GM18909 (cell line): Measurements from ENCODE around the gene GC.
"Not testable (repeated sequence)": the region's sequence is repeated elsewhere in the genome, so short reads cannot be mapped to it uniquely, and the experiment has no call there.

ENCODE experiments used
- ATAC-seq: cut with Tn5 transposase; IDR thresholded peaks from one replicate; pipeline ENCODE4 v1.9.1; 2021; ENCODE audit warnings: mild to moderate bottlenecking; ENCODE audit not compliant: unreplicated experiment, poor library complexity

The GC gene, protein sequence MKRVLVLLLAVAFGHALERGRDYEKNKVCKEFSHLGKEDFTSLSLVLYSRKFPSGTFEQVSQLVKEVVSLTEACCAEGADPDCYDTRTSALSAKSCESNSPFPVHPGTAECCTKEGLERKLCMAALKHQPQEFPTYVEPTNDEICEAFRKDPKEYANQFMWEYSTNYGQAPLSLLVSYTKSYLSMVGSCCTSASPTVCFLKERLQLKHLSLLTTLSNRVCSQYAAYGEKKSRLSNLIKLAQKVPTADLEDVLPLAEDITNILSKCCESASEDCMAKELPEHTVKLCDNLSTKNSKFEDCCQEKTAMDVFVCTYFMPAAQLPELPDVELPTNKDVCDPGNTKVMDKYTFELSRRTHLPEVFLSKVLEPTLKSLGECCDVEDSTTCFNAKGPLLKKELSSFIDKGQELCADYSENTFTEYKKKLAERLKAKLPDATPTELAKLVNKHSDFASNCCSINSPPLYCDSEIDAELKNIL

DNA sequence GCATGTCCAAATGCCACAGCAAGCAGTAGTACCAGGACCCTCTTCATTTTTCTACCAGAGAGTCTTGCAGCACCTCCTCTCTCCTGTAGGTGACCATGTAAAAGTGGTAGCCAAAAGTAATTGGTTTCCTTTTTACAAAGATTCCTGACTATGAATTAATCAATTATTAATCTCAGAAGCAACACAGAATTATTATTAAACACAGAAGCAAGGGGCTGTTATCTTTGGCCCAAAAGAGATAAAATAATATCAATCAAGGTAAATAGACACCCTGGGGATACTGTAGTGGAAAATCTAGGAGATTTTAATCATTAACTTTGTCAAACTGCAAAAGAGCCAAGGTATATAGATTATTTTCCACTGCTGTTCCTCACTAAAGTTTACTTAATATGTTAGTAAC is at the start of gene GC:
Gene GC (minus strand): TSS at position 108 of the 400 bp plus-strand sequence. CDS start 61 bp downstream, at position 47.
- no peak for ATAC-seq

DNA sequence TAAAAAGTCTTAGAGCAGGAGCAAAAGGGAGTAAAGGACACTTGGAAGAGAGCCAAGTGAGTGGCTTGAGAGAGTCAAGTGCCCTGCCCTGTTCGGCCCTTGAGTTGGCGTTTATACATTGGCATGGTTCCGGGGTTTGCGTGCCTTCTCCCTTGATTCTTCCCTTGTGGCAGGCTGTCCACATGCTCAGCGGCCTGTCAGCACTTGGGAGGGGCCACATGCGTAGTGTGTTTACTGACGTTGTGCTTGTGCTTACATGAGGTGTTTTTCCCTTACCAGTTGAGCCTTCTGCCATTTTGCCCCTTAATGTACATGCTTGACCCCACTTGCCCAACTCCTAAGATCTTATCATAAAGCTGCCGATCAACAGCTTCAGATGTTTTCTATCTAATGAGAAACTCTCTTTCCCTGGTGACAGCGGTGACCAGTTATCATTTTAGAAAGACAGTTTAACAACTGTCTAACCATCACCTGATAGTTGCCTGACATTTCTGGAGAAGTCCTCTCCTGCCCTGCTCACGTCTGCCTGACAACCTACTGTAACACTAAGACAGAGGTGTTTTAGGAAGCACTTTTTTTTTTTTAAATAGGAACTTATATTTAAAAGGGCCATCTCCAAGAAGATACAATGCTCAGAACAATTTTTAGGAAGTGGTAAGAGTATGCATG is 49.5 kb upstream of the GC start:
- ATAC-seq: no peak

DNA sequence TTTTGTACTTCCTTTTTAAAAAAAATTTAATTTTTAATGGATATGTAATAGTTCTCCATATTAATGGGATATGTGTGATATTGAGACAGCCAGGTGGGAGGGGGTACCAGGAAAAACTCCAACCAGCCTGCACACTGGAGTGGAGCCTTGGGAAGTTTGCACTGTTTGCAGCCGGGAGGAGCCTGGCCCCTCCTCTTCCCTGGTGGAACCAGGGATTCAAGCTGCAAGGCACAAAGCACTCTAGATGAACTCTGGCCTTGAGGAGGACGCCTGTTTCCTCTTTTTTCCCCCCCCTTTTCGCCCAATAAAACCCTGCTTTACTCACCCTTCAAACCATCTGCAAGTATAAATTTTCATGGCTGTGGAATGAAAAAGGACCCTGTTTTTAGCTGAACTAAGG is 48.2 kb upstream of the GC start:
- ATAC-seq: no peak

DNA sequence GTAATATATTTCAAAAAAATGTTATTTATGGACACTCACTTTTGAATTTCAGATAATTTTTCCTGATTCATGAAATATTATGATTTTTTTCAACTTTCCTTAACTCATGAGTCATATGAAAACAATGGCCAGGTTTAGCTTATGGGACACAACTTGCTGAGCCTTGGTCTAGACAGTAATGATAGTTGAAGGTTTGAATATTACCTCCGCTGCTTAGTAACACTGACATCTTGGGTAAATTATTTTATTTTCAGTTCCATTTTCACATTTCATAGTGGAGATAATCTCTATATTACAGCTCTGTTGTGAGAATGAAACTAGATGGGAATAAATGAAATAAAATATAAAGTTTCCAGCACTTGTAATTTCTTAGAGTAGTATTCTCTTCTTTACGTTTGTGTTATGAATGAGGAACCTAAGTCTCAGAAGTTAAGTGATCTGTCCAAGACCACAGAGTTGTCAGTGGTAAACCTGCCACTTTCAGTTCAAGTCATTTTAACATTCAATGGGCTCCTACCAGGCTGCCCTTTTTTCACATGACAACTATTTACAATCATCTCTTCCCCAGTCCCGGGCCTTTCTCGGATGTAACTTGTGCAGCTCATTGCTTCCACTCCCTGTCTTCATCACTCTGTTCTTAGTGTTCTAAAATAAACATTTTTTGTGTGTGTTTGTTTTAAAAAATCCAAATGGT is 46.8 kb upstream of the GC start:
- ATAC-seq: peak; percentile 70

DNA sequence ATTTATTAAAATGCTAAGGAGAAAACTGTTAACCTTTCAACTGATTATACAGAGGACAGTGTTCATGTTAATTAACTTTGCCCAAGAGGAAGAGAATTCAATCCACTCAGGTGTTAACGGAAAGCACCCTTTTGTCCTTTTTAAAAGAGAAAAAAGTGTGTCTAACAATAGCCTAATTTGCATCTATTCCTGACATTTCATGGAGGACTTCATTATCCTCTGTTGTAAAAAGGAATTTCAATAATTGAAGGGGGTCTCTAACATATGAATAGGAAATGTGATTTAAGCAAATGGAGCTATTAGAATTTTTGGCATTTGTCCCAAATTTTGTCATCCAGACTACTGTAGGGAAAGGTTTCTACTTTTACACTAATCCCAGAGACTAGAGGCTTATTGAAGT is 44.6 kb upstream of the GC start:
- no peak for ATAC-seq

DNA sequence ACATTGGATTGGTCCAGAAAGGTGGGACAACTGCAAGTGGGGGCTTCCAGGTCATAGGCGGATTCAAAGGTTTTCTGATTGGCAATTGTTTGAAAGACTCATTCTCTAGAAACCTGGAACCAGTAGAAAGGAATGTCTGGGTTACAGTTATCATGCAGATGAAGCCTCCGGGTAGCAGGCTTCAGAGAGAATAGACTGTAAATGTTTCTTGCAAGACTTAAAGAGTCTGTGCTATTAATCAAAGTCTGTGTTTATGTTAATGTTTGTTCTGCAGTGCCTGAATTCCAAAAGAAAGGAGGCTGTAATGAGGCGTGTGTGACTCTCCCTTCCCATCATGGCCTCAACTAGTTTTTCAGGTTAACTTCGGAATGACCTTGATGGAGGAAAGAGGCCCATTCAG is 43.9 kb upstream of the GC start:
- ATAC-seq: no peak

DNA sequence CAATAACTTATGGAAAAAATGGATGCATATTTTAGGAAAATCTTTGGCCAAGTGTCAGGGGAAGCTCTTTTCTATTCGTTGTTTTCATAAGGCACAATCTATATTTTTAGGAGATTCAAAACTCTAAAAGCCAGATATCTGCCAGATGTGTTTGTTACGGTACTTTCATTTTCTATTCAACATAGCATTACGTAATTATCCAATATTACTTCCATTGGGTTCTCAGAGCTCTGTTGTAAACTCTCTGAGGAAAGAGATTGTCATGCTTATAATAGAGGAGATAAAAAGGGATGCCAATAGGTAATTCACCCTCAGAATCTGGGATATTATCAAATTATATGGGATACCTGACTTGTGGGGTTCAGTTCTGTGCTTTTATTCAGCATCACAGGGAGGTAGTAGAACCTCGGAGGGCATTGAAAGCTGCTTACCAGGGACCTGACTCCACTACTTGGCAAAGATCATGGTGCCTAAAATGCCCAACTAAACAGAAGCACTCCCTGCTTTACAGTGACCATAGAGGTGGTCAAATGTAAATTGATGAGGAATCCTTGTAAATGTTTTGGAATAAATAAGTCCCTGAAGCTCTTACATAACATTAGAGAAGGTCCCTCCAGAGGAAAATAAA is 32.9 kb upstream of the GC start:
- ATAC-seq: no peak

DNA sequence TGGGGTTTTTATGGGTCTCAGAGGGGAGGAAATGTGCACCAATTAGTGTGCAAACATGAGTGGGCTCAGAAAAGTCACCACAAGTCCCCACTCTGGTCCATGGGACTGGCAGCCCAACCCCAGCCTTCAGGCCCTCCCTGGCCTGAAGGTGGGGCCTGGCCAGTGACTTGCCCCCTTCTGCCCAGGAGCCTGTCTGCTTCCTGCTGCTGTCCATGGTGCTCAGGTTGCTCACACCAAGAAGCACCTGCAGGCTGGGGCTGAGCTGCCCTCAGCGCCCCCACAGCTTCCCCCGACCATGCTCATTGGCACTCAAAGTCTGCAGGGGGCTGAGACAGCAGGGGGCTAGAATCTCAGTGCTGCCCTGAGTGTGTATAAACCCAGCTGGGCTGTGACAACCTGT is 30.6 kb upstream of the GC start:
- no peak for ATAC-seq

DNA sequence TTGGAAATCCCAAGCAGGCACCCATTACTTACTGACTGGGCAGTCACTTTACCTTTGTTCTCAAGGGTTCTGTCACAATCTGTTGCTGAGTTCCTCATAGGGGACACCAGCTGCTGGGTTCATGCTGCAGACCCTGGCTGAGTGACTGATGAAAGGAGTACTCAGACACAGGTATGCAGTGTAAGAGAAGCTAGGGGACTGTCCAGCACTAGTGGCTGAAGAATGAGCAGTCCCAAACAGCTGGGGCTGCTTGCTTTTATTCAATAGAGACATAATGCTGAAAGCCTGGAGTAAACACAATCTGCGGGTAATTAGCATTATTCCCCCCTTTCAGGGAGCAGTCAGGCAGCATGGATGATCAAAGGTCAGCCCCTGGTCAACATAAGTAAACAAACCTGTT is 25.9 kb upstream of the GC start:
- ATAC-seq: not testable (repeated sequence)

DNA sequence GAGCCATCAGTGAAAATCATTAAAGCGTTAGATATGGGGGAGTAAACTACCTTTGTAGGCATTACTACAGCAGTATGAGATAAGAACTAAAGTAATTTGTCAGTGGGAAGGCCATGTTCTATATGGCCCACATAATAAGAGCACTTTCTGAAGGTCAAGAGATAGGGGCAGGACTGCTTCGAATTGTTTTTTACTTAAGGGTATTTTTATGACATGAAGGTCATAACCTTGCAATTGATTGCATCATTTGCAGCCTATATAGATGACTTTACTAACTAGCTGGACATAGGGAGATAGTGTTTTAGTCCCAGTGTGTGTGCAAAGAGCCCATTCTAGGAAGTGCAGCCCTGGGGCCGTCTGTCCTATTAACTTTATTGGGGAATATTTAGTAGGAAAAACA is 23.6 kb upstream of the GC start:
- no peak for ATAC-seq

DNA sequence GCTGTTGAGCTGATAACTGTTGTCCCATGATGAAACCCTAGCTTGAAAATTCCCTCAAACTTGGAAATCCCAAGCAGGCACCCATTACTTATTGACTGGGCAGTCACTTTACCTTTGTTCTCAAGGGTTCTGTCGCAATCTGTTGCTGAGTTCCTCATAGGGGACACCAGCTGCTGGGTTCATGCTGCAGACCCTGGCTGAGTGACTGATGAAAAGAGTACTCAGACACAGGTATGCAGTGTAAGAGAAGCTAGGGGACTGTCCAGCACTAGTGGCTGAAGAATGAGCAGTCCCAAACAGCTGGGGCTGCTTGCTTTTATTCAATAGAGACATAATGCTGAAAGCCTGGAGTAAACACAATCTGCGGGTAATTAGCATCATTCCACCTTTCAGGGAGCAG is 21.4 kb upstream of the GC start:
- ATAC-seq: not testable (repeated sequence)

DNA sequence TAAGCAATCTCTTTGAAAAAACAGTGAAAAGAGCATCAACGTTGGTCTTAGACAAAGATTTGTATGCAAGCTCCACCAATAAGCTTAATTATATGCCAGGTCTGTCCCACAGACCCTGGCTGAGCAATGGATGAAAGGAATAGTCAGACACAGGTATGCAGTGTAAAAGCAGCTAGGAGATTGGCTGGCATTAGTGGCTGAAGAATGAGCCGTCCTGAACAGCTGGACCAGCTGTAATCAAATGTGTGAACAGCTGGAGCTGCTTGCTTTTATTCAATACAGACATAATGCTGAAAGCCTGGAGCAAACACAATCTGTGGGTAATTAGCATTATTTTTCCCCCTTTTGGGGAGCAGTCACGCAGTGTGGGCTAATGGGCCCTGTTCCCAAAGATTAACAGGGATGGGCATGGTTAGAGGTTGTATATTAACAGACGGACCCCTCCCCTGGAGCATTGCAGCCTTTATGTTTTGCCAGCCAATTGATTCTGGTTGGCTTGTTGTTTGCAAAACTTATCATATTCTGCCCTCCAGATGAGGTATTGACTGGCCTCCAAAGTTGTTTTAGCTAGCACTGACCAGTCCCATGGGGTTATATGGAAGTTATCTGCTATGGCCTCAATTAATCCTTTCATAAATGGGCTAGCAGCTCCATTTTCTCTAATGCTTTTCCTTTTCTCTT is 20.3 kb upstream of the GC start:
- not testable (repeated sequence) for ATAC-seq

DNA sequence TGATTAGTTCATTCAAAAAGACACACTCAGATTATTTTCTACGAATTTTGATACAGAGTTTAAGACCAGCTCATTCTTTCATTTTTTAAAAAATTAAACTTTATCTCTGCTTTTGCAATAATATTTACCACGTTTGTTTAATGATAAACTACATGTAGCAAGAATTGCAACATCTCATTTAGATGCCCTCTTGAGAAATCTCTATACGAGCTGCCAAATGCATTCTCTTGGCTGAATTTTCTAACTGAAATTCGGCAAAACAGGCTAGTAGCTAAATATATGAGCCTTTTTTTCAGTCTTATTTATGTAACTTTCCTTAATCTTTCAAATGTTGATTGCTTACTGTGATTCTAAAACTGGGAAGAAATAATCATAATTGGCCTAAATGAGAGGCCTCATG is 2.1 kb upstream of the GC start:
- ATAC-seq: no peak

DNA sequence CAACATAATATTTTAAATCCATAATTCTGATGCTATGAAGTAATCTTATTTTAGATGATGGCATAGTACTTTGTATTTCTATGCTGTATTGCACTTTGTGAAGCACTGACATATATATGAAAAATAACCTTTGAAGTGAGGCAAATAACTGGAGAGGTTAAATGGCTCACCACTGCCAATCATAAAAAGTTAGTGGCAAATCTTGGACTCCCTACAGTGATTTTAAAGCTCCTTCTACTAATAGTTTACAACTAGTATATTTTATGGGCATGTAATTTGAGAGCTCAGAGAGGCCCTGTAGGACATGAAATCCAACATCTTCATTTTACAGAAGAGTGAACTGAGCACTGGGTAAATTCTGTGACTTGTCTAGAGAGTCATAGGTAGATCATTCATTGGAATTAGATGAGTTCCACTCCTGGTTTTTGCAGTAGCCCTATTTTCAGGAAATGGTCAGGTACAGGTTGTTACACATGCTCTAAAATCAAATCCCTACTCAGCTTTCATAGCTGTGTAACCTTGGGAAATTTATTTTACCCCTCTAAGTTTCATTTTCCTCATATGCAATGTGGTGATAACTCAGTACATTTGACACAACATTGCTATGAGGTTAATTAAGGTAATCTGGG is 804 bp upstream of the GC start:
- no peak for ATAC-seq

DNA sequence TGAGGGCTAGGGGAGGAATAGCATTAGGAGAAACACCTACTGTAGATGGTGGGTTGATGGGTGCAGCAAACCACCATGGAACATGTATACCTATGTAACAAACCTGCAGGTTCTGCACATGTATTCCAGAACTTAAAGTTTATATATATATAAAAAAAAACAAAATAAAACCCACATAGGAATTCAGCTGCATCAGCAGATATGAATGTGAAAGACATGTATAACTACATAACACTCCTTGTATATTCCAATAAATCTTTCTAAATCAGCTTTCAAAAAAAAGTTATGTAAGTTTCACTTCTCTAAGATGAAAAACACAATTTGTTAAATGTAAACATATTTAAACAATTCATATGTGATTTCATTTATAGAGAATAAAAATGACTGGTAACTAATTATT is 6.0 kb downstream of the GC start:
- ATAC-seq: no peak

DNA sequence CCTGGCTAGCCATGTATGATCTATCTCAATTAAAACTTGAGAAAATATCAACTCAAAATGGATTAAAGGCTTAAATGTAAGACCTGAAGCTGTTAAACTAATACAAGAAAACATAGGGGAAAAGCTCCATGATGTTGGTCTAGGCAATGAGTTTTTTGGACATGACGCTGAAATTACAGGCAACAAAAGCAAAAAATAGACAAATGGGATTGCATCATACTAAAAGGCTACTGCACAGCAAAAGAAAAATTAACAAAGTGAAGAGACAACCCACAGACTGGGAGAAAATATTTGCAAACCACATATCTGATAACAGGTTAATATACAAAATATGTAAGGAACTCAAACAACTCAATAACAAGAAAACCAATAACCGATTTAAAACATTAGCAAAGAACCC is 8.4 kb downstream of the GC start:
- no peak for ATAC-seq

DNA sequence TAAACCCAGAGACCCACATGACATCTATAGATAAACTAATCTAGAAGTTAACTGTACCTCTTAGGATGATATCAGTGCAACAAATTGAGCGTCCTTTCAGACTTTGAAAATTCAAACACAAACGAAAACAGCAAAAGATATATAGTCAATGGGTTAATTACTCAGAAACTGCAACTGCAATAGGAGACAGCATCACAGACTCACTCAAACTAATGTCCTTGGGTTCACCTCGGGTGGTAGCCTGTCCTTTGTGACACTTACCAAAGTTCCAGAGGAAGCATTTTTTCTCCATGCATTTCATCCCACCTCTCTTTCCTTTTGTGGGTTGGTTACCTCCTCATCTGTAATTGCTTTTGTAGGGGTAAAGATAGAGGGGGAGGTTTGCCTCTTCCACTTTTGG is 9.7 kb downstream of the GC start:
- ATAC-seq: no peak

DNA sequence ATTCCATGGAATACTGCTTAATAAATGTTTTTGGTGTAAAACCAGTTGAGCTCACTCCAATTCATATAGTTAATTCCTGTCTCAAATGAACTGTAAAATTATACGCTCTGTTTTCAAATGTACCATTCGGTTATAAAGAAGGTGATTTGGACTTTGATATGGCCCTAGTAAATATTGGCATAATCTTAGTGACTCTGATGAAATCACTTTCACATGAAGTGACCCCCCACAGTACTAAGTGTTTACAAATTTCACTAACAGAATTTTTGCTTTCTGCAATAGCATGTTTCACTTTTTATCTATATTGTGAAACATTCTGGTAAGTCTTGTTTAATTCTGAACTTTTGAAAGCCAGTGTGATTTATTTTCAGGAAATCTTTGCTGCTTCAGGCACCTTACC is 10.9 kb downstream of the GC start:
- no peak for ATAC-seq

DNA sequence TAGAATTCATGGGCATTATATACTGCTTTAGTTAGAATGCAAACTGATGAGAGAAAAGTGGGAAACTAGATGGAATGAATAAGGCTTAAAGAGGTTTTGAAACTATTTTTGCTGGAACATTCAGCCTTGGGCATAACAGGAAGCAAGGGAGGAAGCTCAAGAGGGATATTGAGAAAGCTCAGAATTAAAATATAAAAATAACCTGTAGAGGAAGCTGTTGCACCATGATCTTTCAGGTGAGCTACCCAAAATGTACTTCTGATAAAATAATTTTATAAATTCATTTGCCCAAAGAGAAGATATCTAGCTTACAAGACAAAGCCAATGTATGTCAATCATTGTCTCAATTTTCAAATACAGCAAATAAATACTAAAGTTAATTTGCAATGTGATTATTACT is 11.3 kb downstream of the GC start:
- no peak for ATAC-seq

DNA sequence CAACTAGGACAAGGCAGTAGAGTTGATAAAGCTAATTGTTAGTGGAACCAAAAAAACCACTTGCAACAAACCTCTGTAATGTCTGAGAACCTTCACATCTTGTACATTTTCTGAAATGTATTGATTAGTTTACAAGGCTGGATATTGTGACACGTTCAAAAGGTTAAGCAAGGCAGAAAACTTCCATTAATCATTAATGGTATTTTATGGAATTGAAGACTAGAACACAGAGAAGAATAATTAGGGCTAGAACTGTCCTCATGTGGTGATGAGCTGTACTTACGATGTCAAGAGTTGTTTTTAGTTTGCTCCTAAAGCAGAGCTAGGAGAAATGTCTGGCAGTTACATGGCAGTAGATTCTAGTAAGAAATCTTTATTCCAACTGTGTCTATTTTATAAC is 12.3 kb downstream of the GC start:
- ATAC-seq: no peak
